Measurements from ENCODE around the gene TRIM63.

- TF ChIP-seq CTCF (IDR thresholded peaks at IDR 0.05) (no peak), POLR2A (IDR thresholded peaks at IDR 0.05) (no peak), EP300 (IDR thresholded peaks at IDR 0.05) (no peak)
These were observed 23.0 kb downstream of the TRIM63 start for GRCh38 chr1:26044414-26044813.

Data from upper lobe of left lung (tissue), 4 donors.